ENCODE results near the gene SFN.
"Not testable (repeated sequence)": the region's sequence is repeated elsewhere in the genome, so short reads cannot be mapped to it uniquely, and the experiment has no call there.

Gene SFN

DNA sequence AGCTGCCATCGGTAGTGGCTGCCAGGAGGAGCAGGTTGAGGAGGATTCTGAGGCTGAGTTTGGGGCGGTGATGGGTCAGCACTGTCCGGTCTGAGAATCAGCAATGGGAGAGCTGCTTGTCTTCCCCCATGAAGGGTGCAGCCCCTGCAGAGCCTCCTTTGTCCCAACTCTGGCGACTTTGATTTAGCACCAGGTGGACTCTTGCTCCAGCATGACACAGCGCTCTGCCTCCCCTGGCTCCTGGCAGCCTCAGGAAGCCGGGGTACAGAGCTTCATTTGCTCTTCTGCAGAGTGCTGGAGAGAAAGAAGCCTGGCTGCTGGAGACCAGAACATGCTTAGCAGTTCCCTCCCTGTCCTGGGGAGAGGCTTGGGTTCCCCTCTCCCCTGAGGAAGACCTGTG is 23.2 kb upstream of the SFN start:
- DNase-seq, result no peak

DNA sequence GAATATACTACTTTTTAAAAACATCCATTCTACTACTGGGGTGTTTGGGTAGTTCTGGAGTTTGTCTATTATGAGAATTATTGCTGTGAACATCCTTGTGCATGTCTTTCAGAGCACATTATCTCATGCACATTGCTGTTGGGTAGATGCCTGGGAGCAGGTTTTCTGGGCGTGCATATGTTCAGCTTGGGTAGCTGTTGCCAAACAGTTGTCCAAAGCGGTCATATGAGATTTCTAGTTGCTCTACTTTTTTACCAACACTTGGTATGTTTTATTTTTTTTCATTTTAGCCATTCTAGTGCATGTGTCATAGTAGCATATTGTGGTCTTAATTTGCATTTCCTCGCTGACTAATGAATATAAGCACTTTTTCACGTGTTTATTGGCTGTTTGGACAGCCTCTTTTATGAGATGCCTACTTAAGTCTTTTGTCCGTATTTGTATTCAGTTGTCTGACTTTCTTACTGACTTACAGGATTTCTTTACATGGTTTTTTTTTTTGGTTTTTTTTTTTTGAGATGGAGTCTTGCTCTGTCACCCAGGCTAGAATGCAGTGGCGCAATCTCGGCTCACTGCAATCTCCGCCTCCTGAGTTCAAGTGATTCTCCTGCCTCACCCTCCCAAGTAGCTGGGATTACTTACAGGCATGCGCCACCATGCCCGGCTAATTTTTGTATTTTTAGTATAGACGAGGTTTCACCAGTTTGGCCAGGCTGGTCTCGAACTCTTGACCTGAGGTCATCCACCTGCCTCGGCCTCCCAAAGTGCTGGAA is 18.3 kb upstream of the SFN start:
- DNase-seq, result no peak

DNA sequence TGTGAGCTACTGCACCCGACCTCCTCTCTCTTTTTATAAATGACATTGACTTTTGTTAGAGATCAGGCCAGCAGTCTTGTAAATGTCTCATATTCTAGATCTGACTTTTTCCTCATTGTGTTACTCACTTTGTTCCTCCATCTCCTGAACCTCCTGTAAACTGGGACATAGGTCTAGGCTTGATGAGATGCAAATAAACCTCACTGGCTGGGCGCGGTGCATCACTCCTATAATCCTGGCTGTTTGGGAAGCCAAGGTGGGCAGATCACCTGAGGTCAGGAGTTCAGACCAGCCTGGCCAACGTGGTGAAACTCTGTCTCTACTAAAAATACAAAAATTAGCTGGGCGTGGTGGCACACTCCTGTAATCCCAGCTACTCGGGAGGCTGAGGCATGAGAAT is 15.1 kb upstream of the SFN start:
- DNase-seq, result not testable (repeated sequence)

DNA sequence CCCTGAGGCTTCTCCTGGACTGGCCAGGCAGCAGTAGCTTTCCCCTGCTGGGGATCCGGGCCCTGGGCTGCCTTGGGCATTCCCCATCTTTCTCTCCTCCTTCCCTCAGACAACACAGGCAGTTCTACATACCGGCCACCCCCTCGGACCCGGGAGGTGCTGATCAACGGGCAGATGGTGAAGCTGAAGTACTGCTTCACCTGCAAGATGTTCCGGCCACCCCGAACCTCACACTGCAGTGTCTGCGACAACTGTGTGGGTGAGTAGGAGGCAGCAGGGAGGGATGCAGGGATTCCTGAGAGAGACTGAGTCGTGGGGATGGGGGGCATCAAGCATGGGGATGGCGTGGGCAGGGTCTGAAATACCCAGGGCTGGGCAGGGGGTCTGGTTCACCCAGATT is 14.4 kb upstream of the SFN start:
- no peak for DNase-seq

DNA sequence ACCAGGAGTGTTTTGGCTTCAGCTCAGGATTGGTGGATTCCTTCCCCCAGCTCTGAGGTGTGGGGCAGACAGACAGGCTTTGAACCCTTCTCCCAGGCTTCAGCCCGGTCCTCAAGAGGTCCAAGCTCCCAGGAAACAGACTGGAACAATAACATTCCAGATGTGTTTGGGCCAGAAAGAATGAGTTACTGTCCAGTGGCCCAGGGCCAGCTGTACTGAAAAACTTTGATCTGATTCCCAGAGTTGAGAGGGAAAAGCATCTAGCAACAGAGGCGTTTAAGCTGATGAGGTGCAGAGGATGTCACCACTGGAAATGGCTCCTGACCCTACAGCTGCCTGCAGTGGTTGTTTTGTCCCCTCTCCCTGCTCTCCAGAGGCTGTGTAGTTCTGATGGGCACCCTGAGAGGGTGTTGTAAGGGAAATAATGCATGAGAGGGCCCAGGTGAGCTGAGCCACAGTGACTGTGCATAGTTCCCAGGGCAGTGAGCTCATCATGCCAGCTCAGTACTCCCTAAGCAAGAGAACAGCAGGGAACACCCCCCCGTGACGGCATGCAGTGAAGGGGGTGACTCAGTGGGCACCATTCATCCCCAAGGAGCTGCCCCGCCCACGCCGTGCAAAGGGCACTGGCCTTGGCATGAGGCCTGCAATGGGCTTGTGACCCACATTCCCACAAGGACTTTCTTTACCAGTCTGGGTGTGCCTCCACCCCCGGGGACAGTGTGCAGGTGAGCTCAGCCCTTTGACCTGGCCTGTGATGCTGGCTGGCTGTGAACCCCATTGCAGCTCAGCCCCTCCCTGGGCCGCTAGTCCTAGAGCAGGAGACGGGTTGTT is 13.8 kb upstream of the SFN start:
- no peak for DNase-seq

DNA sequence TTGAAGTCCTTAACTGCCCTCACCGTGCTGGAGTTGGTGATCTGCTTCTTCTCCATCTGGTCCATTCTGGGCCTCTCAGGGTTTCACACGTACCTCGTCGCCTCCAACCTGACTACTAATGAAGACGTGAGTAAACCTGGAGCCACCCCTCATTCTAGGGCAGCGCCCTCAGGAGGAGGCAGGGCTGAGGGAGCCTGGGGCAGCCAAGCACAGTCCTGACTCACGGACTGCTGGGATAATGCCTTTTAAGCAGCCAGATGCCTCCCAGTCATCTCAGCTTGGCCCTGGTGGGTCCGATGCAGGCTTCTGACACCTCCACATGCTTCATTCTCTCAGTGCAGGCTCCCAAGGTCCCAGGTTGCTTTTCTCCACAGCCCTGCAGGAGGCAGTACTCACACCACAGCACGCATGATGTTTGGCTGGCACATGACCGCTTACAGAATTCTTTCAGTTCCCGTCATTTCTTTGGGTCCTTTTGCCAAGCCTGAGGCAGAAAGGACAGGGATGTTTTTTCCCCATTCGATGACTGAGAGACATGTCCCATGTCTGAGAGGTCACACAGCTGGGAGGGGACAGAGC is 11.8 kb upstream of the SFN start:
- no peak for DNase-seq

DNA sequence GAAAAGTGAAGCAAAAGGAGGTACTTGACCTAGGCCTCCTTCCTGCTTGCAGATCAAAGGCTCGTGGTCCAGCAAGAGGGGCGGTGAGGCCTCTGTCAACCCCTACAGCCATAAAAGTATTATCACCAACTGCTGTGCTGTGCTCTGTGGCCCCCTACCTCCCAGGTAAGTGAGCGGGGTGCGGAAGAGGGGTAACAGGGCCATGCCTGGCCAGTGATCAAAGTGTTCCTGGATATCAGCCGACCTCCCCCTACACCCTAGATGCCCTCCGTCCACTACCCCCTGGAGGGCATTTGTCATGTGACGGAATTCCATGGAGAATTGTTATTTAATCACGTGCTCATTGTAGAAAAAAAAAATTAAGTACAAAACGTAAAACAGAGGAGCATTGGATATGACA is 10.2 kb upstream of the SFN start:
- no peak for DNase-seq

DNA sequence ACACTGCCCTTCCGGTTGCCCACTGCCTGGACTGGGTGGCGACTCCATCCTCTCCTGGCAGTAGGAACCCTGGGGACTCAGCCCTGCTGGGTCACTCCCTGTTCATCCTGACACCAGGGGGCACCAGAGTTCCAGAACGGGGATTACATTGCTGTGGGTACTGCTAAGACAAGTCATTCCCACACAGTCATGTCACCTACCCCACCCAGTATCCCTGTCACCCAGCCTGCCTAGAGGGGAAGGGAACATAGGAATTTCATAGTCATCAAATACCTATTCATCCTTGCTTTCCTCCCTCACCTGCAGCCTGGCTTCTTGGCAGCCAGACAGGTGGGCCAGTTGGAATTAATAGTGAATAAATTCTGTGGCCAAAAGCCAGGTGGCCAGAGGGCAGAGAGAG is 9.8 kb upstream of the SFN start:
- DNase-seq, result peak; percentile 32 to 70

DNA sequence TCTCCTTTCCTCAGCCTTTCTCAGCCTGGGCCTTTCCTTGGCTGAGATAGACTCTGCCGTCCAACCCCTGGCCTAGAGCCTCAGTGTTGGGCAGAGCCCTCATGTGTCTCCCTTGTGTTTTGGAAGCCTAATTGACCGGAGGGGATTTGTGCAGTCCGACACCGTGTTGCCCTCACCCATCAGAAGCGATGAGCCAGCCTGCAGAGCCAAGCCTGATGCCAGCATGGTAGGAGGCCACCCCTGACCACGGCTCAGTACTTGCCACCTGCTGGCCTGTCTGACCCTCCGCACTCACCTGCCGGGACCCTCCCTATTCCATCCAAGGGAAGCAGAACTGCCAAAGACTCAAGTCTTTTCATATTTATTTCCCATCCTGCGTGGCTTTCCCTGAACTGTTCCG is 9.3 kb upstream of the SFN start:
- no peak for DNase-seq

DNA sequence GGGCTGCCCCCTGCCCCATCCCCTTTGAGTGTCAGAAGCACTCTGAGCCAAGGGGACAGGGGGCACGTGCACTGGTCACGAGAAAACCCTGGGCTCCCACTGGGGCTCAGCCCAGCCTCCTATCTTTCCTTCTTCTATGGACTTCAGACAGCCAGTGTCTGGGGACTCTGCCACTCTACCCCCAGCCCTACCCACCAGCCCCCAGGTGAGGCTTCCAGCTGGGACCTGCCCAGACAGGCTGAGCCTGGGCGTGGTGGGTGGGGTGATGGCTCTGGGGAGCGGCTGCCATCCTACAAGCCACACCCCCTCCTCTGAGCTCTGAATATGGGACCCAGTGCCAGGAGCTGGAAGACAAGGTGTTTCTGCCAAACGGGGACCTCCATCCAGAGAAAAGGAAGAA is 8.0 kb upstream of the SFN start:
- DNase-seq, result no peak

DNA sequence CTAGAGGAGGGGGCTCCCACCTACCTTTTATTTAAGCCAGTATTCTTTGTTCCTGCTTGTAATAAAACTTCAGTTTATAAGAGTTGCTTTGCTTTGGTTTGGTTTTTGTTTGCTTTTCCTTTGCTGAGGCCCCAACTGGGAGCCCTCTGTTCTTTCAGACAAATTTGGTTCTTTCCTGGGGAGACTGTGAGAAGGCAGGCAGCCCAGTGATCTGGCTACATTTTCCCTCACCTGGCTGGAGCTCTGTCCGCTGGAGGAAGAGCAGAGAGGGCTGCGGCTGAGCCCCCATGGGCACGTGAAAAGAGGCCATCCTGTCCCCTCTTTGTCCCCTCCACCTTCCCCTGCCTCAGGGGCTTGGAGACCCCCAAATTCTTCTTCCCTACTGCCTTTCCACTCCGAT is 7.3 kb upstream of the SFN start:
- DNase-seq, result no peak

DNA sequence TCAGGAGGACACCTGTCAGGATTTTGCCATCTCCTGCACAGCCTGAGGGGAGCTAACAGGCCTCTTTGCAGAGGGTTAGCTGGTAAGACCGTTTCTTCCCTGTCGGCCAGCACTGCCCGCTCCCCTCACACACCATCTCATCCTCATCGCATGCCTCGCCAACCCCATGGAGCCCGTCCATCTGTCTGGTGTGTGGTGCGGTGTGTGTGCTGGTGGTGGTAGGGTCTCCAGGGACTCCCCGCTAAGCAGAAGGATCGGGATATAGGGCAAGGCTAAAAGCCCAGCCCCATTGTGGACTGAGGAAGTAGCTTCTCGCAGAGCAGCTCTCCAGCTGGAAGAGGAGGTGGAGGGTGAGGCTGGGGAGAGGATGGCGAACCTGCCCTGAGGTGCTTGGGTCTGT is 6.8 kb upstream of the SFN start:
- peak; percentile 25 to 59 for DNase-seq

DNA sequence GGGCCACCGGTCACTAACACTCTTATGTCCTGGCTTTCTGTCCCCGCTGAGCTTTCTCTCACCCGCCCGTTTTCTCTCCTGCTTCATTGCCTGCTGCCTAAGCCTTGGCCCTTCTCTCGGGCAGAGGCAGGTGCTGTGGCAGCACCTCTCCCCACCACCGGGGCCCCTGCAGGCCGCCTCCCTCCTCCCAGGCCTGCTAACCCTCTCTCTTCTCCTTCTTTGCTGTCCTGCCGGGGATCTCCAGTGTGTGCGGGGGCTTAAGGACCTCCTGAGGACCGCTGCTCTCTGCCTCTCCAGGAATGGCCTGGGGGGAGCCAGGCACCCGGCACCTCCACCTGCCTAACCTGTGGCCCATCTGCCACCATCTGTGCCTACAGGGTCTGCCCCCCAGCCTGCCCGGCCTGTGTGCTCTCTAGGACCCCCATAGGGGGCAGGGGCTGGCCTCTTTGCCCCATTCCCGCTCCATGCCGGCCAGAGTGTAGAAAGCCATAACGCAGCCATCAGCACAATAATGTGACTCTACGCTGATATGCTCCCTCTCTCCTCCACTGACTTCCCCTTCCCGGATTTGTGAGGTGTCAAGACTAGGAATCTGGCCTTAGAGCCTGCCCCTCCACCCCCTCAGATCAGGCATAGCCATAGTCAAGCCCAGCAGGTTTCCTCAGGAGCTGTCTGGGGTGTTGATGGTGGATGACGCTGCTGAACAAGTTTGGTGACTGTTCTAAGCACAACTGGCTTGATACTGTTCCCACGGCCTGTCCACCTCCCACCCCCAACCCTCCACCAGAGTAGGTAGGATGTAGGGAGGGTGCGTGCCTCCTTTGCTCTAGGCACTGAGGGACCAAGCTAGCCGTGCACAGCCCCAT is 6.1 kb upstream of the SFN start:
- DNase-seq, result peak in 1 of 2 experiments; percentile 52

DNA sequence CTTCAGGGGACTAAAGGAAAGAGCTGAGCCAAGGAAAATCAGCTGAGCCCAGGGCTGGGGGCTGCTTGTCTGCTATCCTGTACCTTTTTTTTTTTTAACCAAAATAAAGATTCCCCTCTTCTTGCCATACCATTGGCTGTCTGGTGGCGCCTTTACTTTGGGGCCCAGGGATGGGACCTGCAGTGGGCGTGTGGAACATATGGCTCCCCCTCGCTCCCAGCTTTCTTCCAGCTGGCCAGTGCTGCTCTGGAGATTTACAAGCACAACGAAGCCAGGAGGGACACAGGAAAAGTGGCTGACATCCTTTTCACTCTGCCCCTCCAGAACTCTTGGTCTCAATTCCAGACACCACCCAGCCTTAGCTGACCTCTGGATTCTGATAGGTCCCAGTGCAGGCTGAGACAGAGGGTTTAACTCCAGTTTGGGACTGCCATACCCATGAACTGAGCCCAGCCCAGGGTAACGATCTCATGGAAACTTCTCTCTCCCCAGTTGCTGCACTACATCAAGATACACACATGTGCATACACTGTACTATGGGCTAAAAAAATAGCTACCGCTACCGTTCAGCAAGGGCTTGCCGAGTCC is 5.4 kb upstream of the SFN start:
- peak; percentile 40 to 73 for DNase-seq

DNA sequence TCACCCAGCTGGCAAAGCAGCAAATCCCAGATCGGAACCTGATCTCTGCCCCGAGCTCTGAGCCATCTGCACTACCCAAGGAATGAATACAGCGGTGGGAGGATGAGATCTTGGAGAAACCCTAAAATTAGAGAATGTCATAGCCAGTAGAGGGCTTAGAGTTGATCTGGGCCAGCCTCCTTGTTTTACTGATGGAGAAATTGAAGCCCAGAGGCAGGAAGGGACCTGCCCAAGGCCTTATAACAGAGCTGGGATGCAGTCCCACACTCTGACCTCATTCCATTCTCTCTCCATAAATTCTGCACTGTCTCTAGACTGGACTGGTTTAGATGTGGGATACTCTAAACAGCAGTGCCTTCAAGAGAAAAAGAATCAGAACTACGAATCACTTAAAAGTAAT is 4.8 kb upstream of the SFN start:
- DNase-seq, result peak; percentile 26 to 67

DNA sequence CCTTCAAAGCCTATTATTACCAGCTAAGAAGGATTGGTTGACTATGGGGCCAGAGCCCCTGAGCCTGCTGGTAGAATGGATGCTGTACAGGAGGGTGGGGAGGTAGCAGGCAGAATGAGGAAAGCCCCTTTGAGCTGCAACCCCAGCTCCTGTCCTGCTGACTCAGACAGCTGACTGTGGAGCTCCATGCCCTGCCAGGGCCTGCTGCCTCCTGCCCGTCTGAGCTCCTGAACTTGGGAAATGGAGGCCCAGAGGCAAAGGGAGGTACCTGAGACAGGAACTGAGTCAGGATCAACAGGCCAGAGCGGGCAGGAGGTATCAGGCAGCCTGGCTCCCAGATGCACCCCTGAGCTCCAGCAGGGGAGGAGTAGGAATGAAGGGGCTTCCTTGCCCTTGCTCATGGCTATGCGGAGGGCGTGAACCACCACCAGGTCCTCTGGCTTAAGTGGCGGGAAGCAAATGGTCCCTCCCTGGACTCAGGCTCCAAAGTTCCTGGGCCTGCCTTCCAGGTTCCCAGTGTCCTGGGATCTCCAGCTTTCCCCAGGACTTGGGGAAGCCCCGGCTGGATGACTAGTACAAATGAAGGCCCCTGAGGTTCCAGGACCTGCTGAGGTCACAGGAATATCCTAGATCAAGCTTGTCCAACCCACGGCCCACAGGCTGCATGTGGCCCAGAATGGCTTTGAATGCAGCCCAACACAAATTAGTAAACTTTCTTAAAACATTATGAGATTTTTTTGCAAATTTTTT is 3.9 kb upstream of the SFN start:
- DNase-seq, result no peak

DNA sequence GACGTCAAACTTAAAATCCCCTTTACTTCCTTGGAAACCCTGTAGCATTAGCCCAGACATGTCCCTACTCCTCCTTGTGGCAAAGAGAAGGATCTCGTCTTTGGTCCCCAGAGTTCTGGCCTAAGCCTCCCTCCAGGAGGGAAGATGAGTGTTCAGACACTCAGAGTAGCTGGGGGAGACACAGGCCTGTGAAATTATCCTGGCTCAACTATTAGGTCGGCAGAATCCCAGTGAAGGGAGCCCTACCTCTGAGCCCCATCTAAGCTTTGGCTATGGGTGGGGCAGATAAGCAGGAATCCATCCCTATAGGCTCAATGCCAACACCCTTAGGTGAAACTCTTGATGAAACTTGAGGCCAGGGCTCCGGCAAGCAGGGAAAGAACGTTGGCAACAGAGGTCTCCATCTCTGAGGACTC is 1.7 kb upstream of the SFN start:
- DNase-seq, result peak; percentile 4 to 12

DNA sequence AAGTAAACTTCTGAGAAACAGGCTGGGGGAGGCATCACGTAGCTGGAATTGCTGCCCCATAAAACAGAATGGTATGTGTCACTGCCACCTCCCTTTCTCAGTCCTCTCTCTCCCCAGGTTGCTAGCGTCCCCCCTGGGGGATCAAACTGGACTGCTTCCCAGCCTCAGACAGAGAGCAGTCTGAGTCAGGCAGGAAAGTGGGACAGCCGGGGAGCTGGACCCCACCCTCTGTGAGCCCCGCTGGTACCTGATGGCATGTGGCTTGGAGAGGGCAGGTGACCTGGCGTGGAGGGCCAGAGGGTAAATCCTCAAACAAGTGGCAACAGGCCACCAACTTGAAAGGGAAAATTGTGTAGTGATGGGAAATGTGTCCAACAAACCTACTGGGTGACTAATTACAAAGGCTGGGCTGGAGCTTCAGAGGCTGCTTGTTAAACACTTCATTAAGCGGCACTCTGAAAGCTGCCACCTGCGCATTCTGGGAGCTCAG is 1.0 kb upstream of the SFN start:
- DNase-seq, result no peak

DNA sequence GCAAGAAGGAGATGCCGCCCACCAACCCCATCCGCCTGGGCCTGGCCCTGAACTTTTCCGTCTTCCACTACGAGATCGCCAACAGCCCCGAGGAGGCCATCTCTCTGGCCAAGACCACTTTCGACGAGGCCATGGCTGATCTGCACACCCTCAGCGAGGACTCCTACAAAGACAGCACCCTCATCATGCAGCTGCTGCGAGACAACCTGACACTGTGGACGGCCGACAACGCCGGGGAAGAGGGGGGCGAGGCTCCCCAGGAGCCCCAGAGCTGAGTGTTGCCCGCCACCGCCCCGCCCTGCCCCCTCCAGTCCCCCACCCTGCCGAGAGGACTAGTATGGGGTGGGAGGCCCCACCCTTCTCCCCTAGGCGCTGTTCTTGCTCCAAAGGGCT is 732 bp downstream of the SFN start:
- DNase-seq, result no peak

DNA sequence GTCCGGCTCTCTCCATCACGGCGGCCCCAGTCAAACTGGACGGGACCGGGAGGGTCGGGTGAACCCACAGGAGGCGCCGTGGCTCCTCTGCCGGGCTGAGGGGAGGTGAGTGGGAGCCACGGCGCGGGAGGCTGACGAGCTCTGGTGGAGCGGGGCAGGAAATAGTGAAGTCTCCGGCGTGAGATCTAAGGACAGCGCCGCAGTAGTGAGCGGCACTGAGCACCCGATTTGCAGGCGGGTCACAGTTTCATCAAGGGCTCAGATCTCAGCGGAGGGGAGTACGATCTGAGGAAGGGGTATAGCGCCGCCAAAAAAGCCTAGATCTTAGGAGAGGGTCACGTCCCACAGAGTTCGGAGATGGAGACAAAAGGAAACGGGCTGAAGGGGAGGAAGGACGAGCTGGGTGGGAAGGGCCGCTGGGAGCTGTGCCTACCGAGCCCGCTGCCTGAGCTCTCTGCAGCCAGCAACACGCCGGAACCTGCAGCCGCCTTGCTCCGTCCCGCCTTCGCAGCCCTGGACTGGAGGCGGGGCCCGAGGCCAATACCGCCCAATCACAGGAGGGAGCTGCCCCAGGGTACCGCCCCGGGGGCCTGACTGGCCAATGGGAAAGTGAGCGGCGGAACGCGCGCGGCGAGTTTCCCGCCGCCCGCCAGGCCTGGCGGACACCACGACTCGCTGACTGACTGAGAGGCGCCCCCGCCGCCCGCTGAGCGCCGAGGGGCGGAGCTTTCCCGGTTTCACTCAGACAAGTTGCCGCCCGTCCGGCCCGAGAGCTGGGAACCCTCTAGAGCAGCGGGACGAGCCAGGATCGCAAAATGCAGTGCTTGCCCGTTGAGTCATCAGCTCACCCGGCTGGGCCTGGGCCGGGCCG is 1.9 kb downstream of the SFN start:
- peak; percentile 89 to 96 for DNase-seq

DNA sequence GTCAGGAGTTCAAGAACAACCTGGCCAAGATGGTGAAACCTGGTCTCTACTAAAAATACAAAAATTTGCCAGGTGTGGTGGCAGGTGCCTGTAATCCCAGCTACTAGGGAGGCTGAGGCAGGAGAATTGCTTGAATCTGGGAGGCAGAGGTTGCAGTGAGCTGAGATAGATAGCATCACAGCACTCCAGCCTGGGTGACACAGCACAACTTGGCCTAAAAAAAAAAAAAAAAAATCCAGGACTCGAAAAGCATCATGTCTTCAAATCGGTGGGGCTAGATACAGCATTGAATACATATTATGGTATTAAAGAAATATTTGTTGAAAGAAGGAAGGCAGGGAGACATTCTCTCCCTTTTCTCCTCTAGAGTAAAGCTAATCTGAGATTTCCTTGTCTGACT is 10.1 kb downstream of the SFN start:
- not testable (repeated sequence) for DNase-seq
